Measurements from ENCODE around the gene TMPRSS11A.

The TMPRSS11A gene

DNA sequence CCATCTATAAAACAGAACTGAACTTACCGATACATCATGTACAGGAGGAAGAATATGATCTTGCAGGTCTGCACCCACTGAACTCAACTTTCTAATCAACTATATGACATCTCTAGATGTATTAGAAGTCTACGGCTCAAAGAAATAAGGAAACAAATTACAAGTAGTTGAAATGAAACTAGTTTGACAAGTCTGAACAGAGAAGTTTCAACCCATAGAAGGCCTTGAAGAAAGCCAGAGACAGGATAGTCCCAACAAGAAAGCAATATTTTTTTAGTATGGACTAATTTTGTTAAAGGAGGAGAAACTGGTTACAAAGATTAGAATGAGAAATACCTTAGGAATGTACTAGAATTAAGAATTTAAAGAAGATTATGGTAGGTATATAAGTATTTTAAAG lies at the start of gene TMPRSS11A:
Gene TMPRSS11A (minus strand): TSS at position 138 of the 400 bp plus-strand sequence. CDS start 100 bp downstream, at position 38.
- in situ Hi-C loops (cut with MboI; ENCODE audit: low sequenced_read_pairs) = no loop called here

- in situ Hi-C loops (cut with MboI; ENCODE audit: low sequenced_read_pairs) = no loop called here
Observed at GRCh38 chr4:68011684-68012083, 48.4 kb upstream of the TMPRSS11A start.

- in situ Hi-C loops (cut with MboI; ENCODE audit: low sequenced_read_pairs) = no loop called here
Observed at GRCh38 chr4:68002906-68003305, 39.6 kb upstream of the TMPRSS11A start.

DNA sequence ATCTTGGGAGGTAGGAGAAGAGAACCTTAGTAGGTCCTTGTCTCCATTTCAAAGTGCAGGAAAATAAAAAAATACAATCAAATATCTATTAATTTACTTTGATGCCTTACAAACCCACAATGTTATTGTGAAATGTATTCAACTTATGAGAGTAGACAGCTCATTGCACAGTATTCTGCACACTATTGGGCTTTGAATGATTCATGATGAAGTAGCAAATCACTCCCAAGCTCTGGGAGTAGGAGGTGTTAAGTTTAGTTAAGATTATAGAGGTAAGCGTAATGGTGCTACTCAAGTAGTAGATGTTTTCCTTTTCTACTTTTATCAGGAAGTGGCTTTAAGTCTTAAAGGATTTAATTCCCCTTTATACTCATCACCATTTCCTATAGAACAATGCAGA lies 32.8 kb upstream of the TMPRSS11A start:
- in situ Hi-C loops (cut with MboI; ENCODE audit: low sequenced_read_pairs) = no loop called here

DNA sequence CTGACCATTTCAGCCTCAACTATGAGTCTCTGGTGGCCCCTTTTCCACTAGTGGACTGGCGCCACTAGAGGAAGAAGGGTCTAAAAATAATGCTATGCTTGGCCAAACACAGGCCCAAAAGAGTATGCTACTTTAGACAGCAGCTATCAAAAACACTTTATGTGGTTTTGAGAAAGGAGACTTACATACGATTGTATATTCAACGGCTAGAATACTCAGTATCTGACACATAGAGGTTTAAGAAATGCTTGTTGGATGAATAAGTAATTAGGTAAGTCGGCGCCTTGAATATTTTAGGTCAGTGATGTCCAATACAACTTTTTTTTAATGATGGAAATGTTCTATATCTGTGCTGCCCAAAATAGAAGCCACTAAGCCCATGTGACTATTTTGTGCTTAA lies 25.7 kb upstream of the TMPRSS11A start:
- in situ Hi-C loops (cut with MboI; ENCODE audit: low sequenced_read_pairs) = no loop called here

GRCh38 chr4:67983333-67983732 lies 20.0 kb upstream of the TMPRSS11A start:
- in situ Hi-C loops (cut with MboI; ENCODE audit: low sequenced_read_pairs) = no loop called here

DNA sequence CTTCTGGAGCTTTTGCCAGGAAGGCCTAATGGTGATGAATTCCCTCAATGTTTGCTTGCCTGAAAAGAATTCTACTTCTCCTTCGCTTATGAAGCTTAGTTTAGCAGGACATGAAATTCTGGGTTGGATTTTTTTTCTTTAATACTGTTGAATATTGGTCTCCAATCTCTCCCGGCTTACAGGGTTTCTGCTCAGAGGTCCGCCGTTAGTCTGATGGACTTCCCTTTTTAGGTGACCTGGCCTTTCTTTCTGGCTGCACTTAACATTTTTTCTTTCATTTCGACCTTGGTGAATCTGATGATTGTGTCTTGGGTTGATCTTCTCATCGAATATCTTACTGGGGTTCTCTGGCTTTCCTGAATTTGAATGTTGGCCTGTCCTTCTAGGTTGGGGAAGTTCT lies 17.2 kb upstream of the TMPRSS11A start:
- in situ Hi-C loops (cut with MboI; ENCODE audit: low sequenced_read_pairs) = no loop called here

DNA sequence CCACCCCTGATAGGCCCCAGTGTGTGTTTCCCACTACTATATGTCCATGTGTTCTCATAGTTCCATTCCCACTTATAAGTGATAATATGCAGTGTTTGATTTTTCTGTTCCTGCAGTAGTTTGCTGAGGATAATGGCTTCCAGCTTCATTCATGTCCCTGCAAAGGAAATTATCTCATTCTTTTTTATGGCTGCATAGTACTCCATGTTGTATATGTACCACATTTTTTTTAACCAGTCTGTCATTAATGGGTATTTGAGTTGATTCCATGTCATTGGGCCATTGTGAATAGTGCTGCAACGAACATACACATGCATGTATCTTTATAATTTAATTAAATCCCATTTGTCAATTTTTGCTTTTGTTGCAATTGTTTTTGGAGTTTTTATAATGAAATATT lies 10.3 kb upstream of the TMPRSS11A start:
- in situ Hi-C loops (cut with MboI; ENCODE audit: low sequenced_read_pairs) = no loop called here

GRCh38 chr4:67954890-67955289 lies 8.4 kb downstream of the TMPRSS11A start:
- in situ Hi-C loops (cut with MboI; ENCODE audit: low sequenced_read_pairs) = no loop called here

DNA sequence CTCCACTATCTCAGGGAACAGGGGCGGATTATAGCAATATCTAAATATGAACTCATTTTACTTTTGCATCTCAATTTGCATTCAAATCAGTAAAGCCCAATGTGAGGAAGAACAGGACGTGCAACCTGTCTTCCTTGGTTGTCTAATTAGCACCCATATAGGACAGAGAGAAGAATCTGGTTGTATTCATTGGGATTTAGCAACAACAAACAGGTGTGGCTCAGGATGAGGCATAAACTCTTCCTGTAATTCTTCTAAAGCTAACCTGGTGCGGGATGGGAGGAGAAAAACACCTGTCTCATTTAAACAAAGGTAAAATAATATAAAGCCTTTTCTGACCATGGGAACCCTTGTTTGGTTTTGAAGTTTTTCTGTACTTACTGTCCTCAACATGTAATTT lies 22.2 kb downstream of the TMPRSS11A start:
- in situ Hi-C loops (cut with MboI; ENCODE audit: low sequenced_read_pairs) = no loop called here

DNA sequence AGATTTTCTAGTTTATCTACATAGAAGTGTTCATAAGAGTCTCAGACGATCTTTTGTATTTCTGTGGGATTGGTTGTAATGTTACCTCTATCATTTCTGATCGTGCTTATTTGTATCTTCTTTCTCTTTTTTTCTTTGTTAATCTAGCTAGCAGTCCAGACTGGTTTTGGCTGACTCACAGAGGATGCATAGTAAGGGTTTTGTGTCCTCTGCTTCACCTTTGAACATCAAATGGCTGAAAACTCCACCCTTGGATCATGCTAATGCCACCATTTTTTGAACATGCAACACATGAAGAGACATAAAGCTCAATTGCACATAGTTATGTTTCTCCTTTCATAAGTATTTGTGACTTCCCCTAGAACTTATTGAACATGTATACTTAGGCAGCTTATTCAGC lies 22.8 kb downstream of the TMPRSS11A start:
- in situ Hi-C loops (cut with MboI; ENCODE audit: low sequenced_read_pairs) = no loop called here

- in situ Hi-C loops (cut with MboI; ENCODE audit: low sequenced_read_pairs) = no loop called here
Observed at GRCh38 chr4:67939195-67939594, 24.1 kb downstream of the TMPRSS11A start.

DNA sequence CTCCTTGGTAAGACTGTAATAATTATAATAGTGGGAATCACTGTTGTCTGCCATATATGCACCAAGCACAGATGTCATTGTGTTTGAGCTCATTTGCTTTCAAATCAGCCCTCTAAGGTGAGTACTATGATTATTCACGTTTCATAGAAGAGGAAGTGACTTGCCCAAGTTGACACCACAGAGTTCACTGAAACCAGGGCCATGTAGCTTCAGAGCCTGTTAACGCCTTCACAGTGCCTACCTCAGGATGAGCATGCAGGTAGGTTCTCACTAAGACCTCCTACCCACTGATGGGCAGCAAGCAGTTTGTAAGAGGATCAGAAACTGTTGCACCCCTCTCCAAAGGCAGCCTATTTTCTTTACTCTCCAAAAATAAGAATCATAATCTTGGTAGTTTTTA lies 27.4 kb downstream of the TMPRSS11A start:
- in situ Hi-C loops (cut with MboI; ENCODE audit: low sequenced_read_pairs) = no loop called here

DNA sequence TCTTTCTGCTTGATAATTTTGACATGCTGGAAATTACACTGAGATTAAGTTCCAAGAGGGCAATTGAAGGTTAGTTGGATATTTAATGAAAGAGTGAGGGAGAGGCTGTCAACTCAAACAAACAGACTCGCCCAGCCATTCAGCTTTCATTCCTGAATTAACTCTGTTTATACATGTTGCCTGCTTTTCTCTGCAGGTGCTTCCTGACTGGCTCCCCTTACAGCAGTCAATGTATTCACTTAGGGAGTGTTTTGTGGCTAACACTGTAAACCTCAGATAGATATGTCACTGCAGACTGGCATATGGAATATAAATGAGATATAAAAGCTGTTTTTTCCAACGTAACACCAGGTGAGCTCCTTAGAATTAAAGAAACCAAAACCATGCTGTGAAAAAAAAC lies 28.7 kb downstream of the TMPRSS11A start:
- in situ Hi-C loops (cut with MboI; ENCODE audit: low sequenced_read_pairs) = no loop called here

- in situ Hi-C loops (cut with MboI; ENCODE audit: low sequenced_read_pairs) = no loop called here
Observed at GRCh38 chr4:67933755-67934154, 29.5 kb downstream of the TMPRSS11A start.

DNA sequence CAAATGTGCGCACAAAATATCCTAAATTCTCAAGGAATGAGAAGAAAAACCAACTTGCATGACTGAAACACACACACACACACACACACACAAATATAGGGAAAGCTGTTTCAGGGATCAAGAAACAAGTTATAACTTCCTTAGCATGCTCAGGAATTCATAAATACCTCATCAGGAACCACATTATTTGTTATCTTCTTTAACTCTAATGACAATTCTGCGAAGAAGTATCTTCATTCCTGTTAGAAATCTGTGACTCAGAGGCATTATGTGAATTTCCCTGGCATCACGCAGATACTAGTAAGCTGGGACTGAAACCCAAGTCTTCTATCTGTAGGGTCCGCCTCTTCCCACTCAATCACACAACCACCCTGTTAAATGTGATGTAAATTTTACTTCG lies 30.3 kb downstream of the TMPRSS11A start:
- in situ Hi-C loops (cut with MboI; ENCODE audit: low sequenced_read_pairs) = no loop called here

DNA sequence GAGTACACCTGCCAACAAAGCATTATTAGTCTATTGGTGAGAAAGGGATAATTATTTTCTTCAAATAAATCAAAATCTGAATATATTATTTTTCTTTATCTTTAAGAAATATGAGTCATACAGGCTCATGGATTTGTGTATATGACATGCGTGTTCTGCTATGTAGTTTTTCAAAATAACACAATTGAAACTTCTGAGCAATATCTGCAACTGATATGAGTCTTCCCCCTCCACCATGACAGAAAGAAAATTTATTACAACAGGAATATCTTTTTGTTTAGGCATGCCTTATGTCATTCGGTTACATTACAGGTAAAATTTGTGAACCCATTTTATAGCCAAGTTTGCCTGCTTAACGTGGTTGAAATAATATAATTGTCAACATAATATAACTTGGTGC lies 32.0 kb downstream of the TMPRSS11A start:
- in situ Hi-C loops (cut with MboI; ENCODE audit: low sequenced_read_pairs) = no loop called here

GRCh38 chr4:67929426-67929825 lies 33.9 kb downstream of the TMPRSS11A start:
- in situ Hi-C loops (cut with MboI; ENCODE audit: low sequenced_read_pairs) = no loop called here

DNA sequence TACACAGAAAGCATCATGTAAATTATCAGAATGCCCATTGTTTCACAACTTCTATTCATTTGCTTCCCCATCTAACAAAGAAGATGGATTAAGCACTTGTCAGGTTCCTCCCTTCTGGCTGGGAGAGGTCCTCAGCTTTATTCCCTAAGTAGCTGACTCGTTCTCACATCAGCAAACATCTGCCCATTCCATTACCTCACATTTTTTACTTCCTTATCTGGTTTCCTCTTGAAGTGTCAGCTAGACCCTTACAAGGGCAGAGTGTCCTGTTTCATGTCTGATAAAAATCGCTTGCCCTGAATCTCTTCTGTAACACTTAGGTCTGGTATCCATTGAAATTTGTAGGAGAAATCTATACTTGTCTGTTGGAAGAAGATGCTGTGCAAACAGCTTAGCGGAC lies 34.7 kb downstream of the TMPRSS11A start:
- in situ Hi-C loops (cut with MboI; ENCODE audit: low sequenced_read_pairs) = no loop called here

GRCh38 chr4:67927251-67927650 lies 36.0 kb downstream of the TMPRSS11A start:
- in situ Hi-C loops (cut with MboI; ENCODE audit: low sequenced_read_pairs) = no loop called here

DNA sequence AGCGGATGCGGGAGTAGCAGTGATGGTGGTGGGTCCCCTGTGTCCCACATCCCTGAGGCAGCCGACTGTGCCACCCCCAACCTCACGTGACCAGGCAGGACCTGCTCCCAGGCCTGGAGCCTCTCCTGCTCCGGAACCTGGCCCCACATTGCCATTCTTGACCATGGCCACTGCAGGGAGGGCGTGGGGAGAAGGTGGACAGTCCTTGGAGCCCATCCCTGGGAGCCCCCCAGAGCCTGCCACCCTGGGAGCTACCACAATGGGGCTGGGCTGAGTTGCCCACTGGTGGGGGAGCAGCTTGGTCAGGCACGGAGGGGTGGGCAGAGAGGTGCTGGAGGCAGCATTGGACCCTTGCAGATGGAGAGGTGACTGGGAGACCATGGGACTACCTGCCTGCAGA lies 36.8 kb downstream of the TMPRSS11A start:
- in situ Hi-C loops (cut with MboI; ENCODE audit: low sequenced_read_pairs) = no loop called here

DNA sequence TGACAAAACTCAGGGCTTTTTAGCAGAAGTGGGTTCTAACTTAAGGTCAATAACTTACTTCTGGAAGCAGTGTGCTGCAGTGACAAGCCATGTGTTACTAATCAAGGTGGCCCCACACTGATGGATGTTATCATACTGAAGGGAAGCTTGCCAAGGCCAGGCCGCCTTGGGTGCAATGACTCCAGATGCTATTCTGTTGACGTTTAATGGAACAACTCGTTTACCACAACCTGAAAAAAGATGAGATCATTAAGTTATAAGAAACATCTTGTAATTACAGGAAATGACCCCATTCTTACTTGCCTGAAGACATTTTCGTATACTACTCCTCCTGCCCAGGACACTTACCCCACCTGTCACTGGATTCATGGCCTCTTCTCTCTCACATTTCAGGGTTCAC lies 40.6 kb downstream of the TMPRSS11A start:
- in situ Hi-C loops (cut with MboI; ENCODE audit: low sequenced_read_pairs) = loop anchor here (25.0 kb wide), 1 partner anchor 385 kb away; the partner anchor contains the start of gene CENPC

GRCh38 chr4:67918428-67918827 lies 44.9 kb downstream of the TMPRSS11A start:
- in situ Hi-C loops (cut with MboI; ENCODE audit: low sequenced_read_pairs) = loop anchor here (25.0 kb wide), 1 partner anchor 381 kb away; the partner anchor contains the start of gene CENPC
